Measurements from ENCODE around the gene NRAS. TPM values are rescaled to one million over a fixed set of nuclear protein-coding genes. Genes with fewer than 3 reads are reported as not detected.

The NRAS gene
- total RNA-seq, 1 donor from 2014 or later, result 79.4 TPM

DNA sequence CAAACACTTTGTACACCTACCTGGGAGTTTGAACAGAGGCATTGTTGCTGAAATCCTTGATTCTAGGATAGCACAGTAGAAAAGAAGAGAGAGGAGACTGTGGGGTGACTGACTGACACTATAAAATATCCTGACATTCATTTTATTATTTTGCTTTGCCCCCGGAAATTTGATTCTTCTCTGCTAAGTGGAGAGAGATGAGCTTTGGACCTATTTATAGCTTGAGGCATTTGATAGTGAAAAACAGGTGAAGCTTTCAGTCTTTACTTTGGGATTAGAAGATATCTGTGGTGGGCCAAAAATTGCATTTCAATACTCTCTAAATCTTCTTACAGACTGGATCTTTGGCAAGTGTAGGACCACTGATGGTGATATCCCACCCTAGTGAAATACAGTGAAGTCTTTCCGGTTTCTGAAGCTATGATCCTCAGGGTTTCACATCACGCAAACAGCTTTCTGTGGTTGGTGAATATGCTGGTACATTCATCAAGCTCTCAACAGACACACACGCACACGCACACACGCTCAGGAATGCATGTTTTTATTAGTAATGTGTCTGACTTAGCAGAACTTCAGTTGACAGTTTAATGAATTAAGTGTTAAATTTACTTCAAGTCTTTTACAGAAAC, 21.0 kb downstream of the NRAS start, which contains the start of gene AMPD1:
Gene AMPD1, minus strand, starts transcription at position 117 of the 629 bp plus-strand sequence. Its CDS starts 75 bp downstream, at position 42.
- no peak within 1 kb of the TSS for H3K4me3 ChIP-seq (ENCODE audit: low read depth, low read length)
- no peak for DNase-seq (ENCODE audit: low read depth)
- TF ChIP-seq, protein P1, sequence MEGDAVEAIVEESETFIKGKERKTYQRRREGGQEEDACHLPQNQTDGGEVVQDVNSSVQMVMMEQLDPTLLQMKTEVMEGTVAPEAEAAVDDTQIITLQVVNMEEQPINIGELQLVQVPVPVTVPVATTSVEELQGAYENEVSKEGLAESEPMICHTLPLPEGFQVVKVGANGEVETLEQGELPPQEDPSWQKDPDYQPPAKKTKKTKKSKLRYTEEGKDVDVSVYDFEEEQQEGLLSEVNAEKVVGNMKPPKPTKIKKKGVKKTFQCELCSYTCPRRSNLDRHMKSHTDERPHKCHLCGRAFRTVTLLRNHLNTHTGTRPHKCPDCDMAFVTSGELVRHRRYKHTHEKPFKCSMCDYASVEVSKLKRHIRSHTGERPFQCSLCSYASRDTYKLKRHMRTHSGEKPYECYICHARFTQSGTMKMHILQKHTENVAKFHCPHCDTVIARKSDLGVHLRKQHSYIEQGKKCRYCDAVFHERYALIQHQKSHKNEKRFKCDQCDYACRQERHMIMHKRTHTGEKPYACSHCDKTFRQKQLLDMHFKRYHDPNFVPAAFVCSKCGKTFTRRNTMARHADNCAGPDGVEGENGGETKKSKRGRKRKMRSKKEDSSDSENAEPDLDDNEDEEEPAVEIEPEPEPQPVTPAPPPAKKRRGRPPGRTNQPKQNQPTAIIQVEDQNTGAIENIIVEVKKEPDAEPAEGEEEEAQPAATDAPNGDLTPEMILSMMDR (conservative IDR thresholded peaks at IDR 0.05; ENCODE audit: low read depth, low read length), result no peak

DNA sequence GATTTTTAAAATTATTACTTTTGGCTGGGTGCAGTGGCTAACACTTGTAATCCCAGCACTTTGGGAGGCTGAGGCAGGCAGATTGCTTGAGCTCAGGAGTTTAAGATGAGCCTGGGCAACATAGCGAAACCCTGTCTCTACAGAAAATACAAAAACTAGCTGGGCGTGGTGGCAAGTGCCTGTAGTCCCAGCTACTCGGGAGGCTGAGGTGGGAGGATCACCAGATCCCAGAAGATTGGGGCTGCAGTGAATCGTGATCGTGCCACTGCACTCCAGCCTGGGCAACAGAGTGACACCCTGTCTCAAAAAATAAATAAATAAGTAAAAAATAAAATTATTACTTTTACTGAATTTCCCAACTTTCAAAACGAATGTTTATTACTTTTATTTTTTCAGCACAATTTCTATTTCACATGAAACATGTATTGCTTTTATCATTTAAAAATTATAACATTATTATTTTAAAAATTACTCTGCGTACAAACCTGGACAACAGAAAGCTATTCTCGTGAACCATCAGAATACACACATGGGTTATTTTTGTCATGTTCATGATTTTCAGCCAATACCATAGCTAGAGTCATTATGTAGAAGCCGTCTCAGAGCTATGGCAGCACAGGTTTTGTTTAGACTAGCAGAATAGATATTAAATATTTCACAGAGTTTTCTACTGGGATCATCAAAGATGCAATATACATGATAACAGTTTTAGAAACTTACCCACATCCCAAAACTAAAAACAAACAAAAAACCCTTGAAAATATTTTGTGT, 21.8 kb downstream of the NRAS start:
- TF ChIP-seq, protein P1 (conservative IDR thresholded peaks at IDR 0.05; ENCODE audit: low read depth, low read length), result no peak
- no peak overlapping the region for H3K4me3 ChIP-seq (ENCODE audit: low read depth, low read length)

DNA sequence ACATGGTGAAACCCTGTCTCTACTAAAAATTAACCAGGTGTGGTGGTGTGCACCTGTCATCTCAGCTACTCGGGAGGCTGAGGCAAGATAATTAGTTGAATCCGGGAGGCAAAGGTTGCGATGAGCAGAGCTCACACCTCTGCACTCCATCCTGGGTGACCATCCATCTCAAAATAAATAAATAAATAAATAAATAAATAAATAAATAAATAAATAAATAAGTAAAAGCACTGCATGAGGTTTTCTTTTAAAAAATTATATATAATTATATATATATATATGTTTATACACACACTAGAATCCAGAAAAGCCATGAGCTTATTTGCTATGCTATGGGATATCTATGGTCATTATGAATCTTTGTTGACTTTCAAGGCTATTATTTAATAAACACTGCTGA, 23.6 kb downstream of the NRAS start:
- DNase-seq (ENCODE audit: low read depth), result no peak
- TF ChIP-seq, protein P1 (conservative IDR thresholded peaks at IDR 0.05; ENCODE audit: low read depth, low read length), result no peak
- H3K4me3 ChIP-seq (ENCODE audit: low read depth, low read length), result no peak overlapping the region

More for the DNA sequence above, 21.8 kb downstream of the NRAS start:
- no peak for DNase-seq (ENCODE audit: low read depth)

DNA sequence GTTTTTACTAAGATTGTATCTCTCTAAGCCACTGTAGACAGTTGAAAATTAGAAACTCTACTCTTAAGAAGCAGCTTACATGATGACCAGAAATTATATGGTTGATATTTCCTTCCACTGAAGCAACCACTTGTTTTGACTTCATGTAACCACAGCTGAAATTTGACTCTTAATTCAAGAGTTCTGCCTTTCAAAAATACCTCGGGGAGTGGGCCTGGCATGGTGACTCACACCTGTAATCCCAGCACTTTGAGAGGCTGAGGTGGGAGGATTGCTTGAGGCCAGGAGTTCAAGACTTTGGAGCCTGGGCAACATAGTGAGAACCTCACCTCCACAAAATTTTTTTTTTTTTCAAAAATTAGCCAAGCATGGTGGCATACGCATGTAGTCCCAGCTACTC, 25.5 kb downstream of the NRAS start:
- no peak for DNase-seq (ENCODE audit: low read depth)
- TF ChIP-seq, protein P1 (conservative IDR thresholded peaks at IDR 0.05; ENCODE audit: low read depth, low read length), result no peak

DNA sequence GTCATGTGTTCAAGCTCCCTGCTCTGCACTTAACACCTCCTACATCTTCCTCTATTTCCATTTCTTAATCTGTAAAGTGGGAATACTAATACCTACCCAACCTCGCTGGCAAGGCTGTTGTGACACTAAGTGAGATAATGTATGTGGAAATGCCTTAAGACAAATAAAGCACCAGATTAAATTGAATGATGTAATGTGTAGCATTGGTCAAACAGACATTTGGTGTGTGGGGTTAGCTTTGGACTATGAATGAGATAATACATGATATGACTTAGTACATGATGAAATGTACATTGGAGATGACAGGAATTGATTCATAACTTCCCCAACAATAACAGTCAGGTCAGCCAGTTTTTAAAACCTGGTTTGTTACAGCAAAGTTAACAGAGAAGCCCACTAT, 26.4 kb downstream of the NRAS start:
- DNase-seq (ENCODE audit: low read depth), result no peak
- TF ChIP-seq, protein P1 (conservative IDR thresholded peaks at IDR 0.05; ENCODE audit: low read depth, low read length), result no peak
- H3K4me3 ChIP-seq (ENCODE audit: low read depth, low read length), result no peak overlapping the region

More for the DNA sequence above, 25.5 kb downstream of the NRAS start:
- no peak overlapping the region for H3K4me3 ChIP-seq (ENCODE audit: low read depth, low read length)

DNA sequence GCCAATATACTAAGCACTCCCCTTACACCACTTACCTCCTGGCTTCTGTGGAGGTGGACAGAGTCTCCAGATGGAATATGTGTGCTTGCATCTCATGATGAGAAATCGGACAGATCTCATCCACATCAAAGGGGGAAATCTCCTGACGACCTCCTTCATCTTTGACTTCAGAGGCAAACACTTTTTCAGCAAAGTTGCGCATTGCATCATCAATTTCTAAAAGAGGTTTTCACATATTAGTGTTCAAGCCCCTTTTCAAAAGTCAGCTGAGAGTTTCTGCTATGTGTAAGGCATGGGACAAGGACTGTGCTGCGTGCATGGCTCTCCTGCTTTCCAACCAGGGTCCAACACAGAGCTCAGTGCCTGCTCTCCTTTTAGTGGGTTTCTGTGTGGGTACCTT, 28.0 kb downstream of the NRAS start:
- TF ChIP-seq, protein P1 (conservative IDR thresholded peaks at IDR 0.05; ENCODE audit: low read depth, low read length), result no peak
- DNase-seq (ENCODE audit: low read depth), result no peak
- H3K4me3 ChIP-seq (ENCODE audit: low read depth, low read length), result no peak overlapping the region
